GM21619 (cell line): Measurements from ENCODE around the gene ALOXE3.

ENCODE experiments used
- ATAC-seq: cut with Tn5 transposase; IDR thresholded peaks from one replicate; pipeline ENCODE4 v1.9.1; 2021; ENCODE audit not compliant: unreplicated experiment

Gene ALOXE3

GRCh38 chr17:8154608-8155155 lies 36.4 kb upstream of the ALOXE3 start:
- ATAC-seq = no peak

DNA sequence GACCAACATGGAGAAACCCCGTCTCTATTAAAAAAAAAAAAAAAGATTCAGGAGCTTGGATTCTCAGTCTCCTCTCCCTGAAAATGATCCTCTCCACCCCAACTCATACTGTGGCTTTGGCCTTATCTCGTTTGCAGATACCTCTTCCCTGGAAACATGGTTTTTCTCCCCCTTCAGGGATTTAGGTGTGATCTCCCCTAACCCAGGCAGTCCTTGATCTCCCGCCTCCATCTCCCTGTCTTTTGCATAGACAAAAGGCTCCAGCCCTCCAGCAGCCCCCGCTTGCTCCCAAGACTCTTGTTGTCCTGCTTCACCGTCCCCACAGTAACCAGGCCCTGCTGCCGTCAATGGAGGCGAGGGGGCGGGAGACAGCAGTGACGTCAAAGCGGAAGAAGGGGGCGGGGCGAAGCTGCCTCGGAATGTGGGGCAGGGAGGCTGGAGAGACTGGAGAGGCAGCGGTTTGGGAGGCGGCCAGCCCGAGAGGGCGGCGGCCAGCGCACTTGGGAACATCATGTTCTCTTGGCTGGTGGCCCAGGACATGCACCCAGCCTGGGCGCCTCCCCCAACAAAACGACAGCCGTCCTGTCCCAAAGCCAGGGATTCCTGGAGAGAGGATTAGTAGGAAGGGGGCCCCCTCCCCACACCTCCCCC lies 35.8 kb upstream of the ALOXE3 start:
- no peak for ATAC-seq

GRCh38 chr17:8153525-8153956 lies 35.2 kb upstream of the ALOXE3 start:
- ATAC-seq = no peak

DNA sequence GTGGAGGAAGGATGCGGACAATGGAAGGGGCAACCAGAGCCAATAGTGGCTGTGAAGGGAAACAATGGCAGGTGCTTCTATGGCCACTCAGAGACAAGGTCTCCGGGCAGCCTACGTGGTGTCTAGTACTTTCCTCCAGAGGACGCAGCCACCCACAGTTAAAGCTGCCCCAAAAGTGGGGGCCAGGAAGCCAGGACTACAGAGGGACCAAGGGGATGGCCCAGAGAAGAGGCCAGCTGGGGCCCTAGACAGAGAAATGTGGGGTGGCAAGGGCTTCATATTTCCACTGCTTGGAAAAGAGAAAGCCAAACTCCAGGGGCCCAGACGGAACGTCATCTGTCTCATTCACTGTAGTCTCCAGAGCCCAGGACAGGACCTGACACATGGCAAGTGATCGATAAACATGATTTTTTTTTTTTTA lies 34.7 kb upstream of the ALOXE3 start:
- ATAC-seq = no peak

GRCh38 chr17:8152112-8152775 lies 33.9 kb upstream of the ALOXE3 start, which contains the start of gene PER1:
Gene PER1, minus strand, starts transcription at chr17:8152404. Its CDS starts 1,698 bp downstream, at chr17:8150706.
- ATAC-seq = no peak

- no peak for ATAC-seq
Measured at GRCh38 chr17:8151641-8152111, 33.4 kb upstream of the ALOXE3 start.

DNA sequence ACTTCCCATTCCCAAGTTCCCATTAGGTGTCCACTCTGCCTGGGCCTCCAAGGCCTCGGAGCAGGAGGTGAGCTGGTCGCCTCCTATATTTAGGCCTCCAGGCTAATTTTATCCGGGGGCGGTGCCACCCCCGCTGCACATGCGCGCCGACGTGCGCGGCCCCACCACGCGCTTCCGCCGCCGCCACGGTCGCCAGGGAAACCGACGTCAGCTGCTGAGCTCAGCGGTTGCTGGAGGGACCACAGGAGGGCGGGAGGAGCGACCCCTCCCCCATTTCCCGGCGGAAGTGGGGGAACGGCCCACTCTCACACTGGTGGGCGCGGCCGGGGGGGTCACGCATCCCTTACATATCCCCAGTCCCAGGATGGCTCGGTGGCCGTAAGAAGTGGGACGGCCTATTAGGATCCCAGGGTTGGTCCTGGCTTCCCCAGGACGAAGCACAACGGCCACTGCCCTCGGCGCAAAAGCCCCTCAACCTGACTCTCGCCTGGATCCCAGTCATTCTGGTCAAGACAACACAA lies 32.9 kb upstream of the ALOXE3 start:
- peak; percentile 42 for ATAC-seq

- ATAC-seq = no peak
Measured at GRCh38 chr17:8150194-8151119, 32.1 kb upstream of the ALOXE3 start.

DNA sequence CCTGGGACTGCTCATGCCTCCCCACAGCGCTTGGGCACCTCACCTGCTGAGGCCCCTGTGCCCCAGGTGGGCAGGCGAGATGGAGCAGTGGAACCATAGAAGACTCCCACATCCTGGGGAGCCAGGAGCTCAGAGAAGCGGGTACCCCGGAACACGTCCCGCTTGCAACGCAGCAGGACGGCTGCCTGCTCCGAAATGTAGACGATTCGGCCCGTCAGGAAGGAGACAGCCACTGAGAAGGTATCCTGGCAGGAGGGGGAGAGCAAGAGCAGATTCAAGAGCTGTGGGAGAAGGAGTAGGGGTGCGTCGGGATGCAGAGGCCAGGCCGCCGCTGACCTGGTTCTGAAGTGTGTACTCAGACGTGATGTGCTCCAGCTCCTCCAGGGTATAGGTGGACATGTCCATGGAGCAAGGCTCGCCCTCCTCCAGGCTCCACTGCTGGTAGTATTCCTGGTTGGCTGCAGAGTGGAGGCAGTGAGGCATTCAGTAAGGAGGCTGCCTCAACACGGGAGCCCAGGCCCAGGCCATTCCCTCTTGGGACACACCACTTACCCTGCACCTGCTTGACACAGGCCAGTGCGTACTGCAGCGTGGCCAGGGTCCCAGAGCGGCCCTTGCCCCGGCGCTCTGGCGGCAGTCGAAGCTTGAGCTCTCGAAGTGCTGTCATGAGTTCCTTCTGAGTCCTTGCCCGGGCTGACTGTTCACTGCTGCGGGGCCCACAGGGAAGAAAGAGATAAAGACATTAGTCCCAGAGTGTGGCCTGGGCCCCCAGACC lies 31.3 kb upstream of the ALOXE3 start:
- ATAC-seq = no peak

- no peak for ATAC-seq
Measured at GRCh38 chr17:8148560-8148959, 30.2 kb upstream of the ALOXE3 start.

GRCh38 chr17:8147805-8148404 lies 29.6 kb upstream of the ALOXE3 start:
- ATAC-seq = no peak

- ATAC-seq = no peak
Measured at GRCh38 chr17:8147141-8147804, 29.0 kb upstream of the ALOXE3 start.

- no peak for ATAC-seq
Measured at GRCh38 chr17:8146381-8147140, 28.2 kb upstream of the ALOXE3 start.

- ATAC-seq = no peak
Measured at GRCh38 chr17:8145811-8146210, 27.5 kb upstream of the ALOXE3 start.

DNA sequence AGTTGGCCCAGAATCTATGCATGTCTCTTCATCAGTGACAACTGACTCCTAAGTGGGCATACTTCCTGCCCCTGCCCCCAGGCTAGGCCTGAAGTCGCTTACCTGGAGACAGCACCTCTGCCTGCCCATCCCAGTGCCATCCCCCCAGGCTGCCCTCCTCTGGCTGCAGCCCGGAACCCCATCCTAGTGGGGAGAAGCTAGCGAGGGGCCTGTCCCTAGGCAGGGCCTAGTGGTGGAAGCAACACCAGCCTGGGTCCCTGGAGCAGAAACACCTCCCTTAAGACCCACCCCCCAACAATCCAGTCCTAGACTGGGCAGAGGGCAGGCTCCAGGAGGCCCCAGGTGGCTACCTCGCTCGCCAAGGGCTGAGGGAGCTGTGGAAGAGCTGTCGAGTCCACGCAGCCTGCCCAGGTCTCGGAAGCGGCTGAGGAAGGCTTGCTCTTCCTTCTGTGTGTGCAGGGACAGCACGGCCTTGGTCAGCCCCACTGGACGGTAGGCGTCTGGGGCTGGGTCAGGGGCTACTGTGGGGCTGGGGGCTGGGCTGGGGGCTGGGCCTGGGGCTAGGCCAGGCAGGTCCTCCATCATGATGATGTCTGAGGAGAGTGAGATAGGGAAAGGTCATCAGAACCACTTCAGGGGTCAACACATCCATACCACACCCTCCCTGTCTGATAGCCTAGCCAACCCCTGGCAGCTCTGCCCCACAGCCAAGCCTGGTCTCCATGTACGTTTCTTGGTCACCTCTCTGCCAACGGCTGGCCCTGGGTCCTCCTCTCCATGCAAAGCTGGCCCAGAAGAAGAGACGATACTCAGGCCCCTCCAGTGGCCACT lies 26.3 kb upstream of the ALOXE3 start:
- no peak for ATAC-seq

- no peak for ATAC-seq
Measured at GRCh38 chr17:8143581-8144400, 25.5 kb upstream of the ALOXE3 start.
